ENCODE measurements around the gene FXYD2.

DNA sequence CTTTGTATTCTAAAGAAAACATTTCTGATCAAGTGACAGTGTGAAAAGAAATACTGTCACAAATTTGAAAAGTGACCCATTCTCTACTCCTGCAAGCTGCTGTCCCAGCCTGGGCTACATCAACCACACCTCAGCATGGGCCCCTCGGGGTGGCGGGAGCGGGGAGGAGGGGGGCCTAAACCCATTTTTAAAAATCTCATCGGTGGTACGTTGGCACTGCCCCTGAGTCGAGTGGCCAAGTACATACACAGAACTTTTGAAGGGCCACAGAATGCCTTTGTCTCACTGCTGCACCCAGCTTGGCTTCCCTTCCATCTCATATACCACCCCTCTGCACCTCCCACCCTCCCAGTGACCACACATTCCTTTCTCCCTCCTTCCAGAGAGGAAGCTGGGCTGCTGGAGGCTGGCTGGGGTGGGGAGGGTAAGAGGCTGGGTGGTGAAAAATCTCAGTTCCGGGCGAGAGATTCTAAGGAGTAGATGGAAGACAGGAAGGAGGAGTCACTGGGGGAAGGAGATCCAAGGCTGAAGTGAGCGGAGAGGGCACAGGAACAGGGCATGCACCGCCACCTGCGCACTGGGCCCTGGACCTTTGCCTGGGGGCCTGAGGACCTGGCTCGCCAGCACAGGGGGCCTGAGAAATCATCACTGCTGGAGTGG is 30.8 kb upstream of the FXYD2 start:
- TF ChIP-seq CTCF (conservative IDR thresholded peaks at IDR 0.05) (no peak), EZH2 (IDR thresholded peaks at IDR 0.05; ENCODE audit: low read depth) (no peak)

All from PC-9 (cell line).